ENCODE data around the gene ADAM19.

GRCh38 chr5:157506066-157506590, 69.4 kb downstream of the ADAM19 start:
- TF ChIP-seq CTCF (IDR thresholded peaks at IDR 0.05) (no peak), SIN3A (IDR thresholded peaks at IDR 0.05; ENCODE audit: borderline replicate concordance, insufficient read depth, low read depth, low read length) (no peak), REST (IDR thresholded peaks at IDR 0.05; ENCODE audit: insufficient read depth in 1 of 2, low read depth in 2 of 2, low read length in 1 of 2) (no peak), POLR2AphosphoS5 (IDR thresholded peaks at IDR 0.05; ENCODE audit: low read depth, low read length) (no peak), TCF7L2 (IDR thresholded peaks at IDR 0.05; ENCODE audit: low read depth, low read length) (no peak)

Measured in Panc1 (cell line).